IMR-90 (cell line): ENCODE results near the gene MRPL48. TPM values are rescaled to one million over a fixed set of nuclear protein-coding genes. Genes with fewer than 3 reads are reported as not detected.

ENCODE experiments used
- ATAC-seq: fragments of 200-7000 bp; cut with Tn5 transposase; 2 replicates; pipeline ENCODE4 v1.9.1; 2020; ENCODE audit warnings: low read depth, mild to moderate bottlenecking, moderate library complexity
- BruUV-seq: library from RNA; stranded (reverse); fragments of 400-500 nt; replicated peaks from 2 replicates; lab custom pipeline; 2021; lab: Mats Ljungman, UMichigan
- CTCF ChIA-PET: fragments of 300-600 bp; formaldehyde crosslinking; extraction: SDS; loops from one replicate; lab custom pipeline; 2021; ENCODE audit warnings: antibody characterized with exemption; lab: Yijun Ruan, JAX
- POLR2A ChIA-PET: fragments of 300-600 bp; sonication (Branson Sonifier 250); formaldehyde crosslinking; loops from one replicate; lab custom pipeline; 2022; ENCODE audit warnings: antibody characterized with exemption; ENCODE audit not compliant: unreplicated experiment; lab: Charles Lee
- DNase-seq: peaks from one replicate; pipeline ENCODE4 v3.0.0; 2013
- H2AFZ ChIP-seq: replicated peaks from 2 replicates; pipeline ENCODE3; 2013; ENCODE audit warnings: low read length, mild to moderate bottlenecking; ENCODE audit not compliant: poor library complexity
- H2AK5ac ChIP-seq: 2 replicates; pipeline ENCODE4 v1.6.1; 2013; ENCODE audit warnings: low read depth, low read length, inconsistent platforms
- H2AK9ac ChIP-seq: replicated peaks from 2 replicates; pipeline ENCODE3; 2013; ENCODE audit warnings: mild to moderate bottlenecking, low read depth, low read length, moderate library complexity; ENCODE audit not compliant: poor library complexity
- H2BK120ac ChIP-seq: 2 replicates; pipeline ENCODE4 v1.6.1; 2013; ENCODE audit warnings: low read depth, low read length, inconsistent platforms
- H2BK15ac ChIP-seq: 3 replicates; pipeline ENCODE4 v1.6.1; 2013; ENCODE audit warnings: low read depth, low read length, inconsistent platforms
- H2BK20ac ChIP-seq: 2 replicates; pipeline ENCODE4 v1.6.1; 2013; ENCODE audit warnings: low read depth, mild to moderate bottlenecking, inconsistent platforms, low read length, moderate library complexity
- H2BK5ac ChIP-seq: 2 replicates; pipeline ENCODE4 v1.6.1; 2013; ENCODE audit warnings: mild to moderate bottlenecking, low read depth, low read length, inconsistent platforms; ENCODE audit not compliant: poor library complexity, severe bottlenecking
- H3K14ac ChIP-seq: replicated peaks from 2 replicates; pipeline ENCODE4 v1.6.1; 2013; ENCODE audit warnings: low read depth, low read length, inconsistent platforms
- H3K18ac ChIP-seq: 2 replicates; pipeline ENCODE4 v1.6.1; 2013; ENCODE audit warnings: low read depth, low read length, control low read depth
- H3K23ac ChIP-seq: 2 replicates; pipeline ENCODE4 v1.6.1; 2013; ENCODE audit warnings: low read depth, low read length, inconsistent platforms
- H3K27ac ChIP-seq: 2 replicates; pipeline ENCODE4 v1.5.1; 2013; ENCODE audit warnings: mild to moderate bottlenecking, control low read depth, low read length; ENCODE audit not compliant: insufficient read depth
- H3K27me3 ChIP-seq: 2 replicates; pipeline ENCODE4 v1.6.1; 2013; ENCODE audit warnings: low read length; ENCODE audit not compliant: control insufficient read depth, insufficient read depth
- H3K36me3 ChIP-seq: 2 replicates; pipeline ENCODE4 v1.6.1; 2013; ENCODE audit warnings: low read length, mixed read lengths; ENCODE audit not compliant: control insufficient read depth, insufficient read depth
- H3K4ac ChIP-seq: 2 replicates; pipeline ENCODE4 v1.6.1; 2013; ENCODE audit warnings: low read depth, low read length, inconsistent platforms
- H3K4me1 ChIP-seq: 2 replicates; pipeline ENCODE4 v1.6.1; 2013; ENCODE audit warnings: low read length, mixed read lengths; ENCODE audit not compliant: control insufficient read depth, insufficient read depth
- H3K4me2 ChIP-seq: 2 replicates; pipeline ENCODE4 v1.6.1; 2013; ENCODE audit warnings: low read depth, mild to moderate bottlenecking, control low read depth, low read length, moderate library complexity
- H3K4me3 ChIP-seq: 2 replicates; pipeline ENCODE4 v1.5.1; 2013; ENCODE audit warnings: low read depth, mild to moderate bottlenecking, control low read depth, low read length, moderate library complexity; ENCODE audit not compliant: insufficient read depth
- H3K56ac ChIP-seq: 2 replicates; pipeline ENCODE4 v1.6.1; 2013; ENCODE audit warnings: low read length, inconsistent platforms; ENCODE audit not compliant: insufficient read depth; ENCODE audit errors: extremely low read depth
- H3K79me1 ChIP-seq, 2 experiments: 2 replicates each; pipeline ENCODE4 v1.6.1; 2013; ENCODE audit warnings: low read length in 2 of 2, inconsistent platforms in 1 of 2, low read depth in 1 of 2
- H3K9ac ChIP-seq: 2 replicates; pipeline ENCODE4 v1.6.1; 2013; ENCODE audit warnings: low read depth, low read length, control low read depth
- H3K9me1 ChIP-seq: 2 replicates; pipeline ENCODE4 v1.6.1; 2013; ENCODE audit warnings: low read length, inconsistent platforms; ENCODE audit not compliant: insufficient read depth
- H3K9me3 ChIP-seq: 2 replicates; pipeline ENCODE4 v1.6.1; 2013; ENCODE audit warnings: low read length; ENCODE audit not compliant: control insufficient read depth, insufficient read depth
- H4K20me1 ChIP-seq: 2 replicates; pipeline ENCODE4 v1.6.1; 2013; ENCODE audit warnings: low read length, inconsistent platforms; ENCODE audit not compliant: insufficient read depth
- H4K5ac ChIP-seq: 2 replicates; pipeline ENCODE4 v1.6.1; 2013; ENCODE audit warnings: mild to moderate bottlenecking, low read depth, low read length, control low read depth
- H4K8ac ChIP-seq, 2 experiments: 2 replicates each; pipeline ENCODE4 v1.6.1; 2013; ENCODE audit warnings: low read depth in 2 of 2, low read length in 2 of 2, control low read depth in 1 of 2, inconsistent platforms in 1 of 2
- H4K91ac ChIP-seq: 2 replicates; pipeline ENCODE4 v1.6.1; 2013; ENCODE audit warnings: low read depth, low read length, inconsistent platforms; ENCODE audit not compliant: insufficient read depth
- BHLHE40 ChIP-seq: fragments of 150-350 bp; IDR thresholded peaks from 2 replicates; pipeline ENCODE4 v1.6.1; 2016; ENCODE audit warnings: mild to moderate bottlenecking, low read depth, low read length
- CEBPB ChIP-seq: IDR thresholded peaks from 2 replicates; pipeline ENCODE4 v1.6.1; 2012; ENCODE audit warnings: low read depth, low read length, improper control_type of control experiment
- CHD1 ChIP-seq: IDR thresholded peaks from 2 replicates; pipeline ENCODE4 v1.6.1; 2012; ENCODE audit warnings: low read depth, low read length, improper control_type of control experiment
- CTCF ChIP-seq: conservative IDR thresholded peaks from 2 replicates; pipeline ENCODE4 v1.5.1; 2012; ENCODE audit warnings: mild to moderate bottlenecking, low read depth, low read length, improper control_type of control experiment
- ELK1 ChIP-seq: fragments of 150-350 bp; IDR thresholded peaks from 2 replicates; pipeline ENCODE4 v1.6.1; 2016; ENCODE audit warnings: low read depth, mild to moderate bottlenecking, low read length, moderate library complexity, borderline replicate concordance
- FOS ChIP-seq: fragments of 150-350 bp; IDR thresholded peaks from 2 replicates; pipeline ENCODE4 v1.6.1; 2016; ENCODE audit warnings: low read depth, low read length
- MAFK ChIP-seq: IDR thresholded peaks from 2 replicates; pipeline ENCODE4 v1.6.1; 2012; ENCODE audit warnings: low read depth, low read length, improper control_type of control experiment
- MAZ ChIP-seq: IDR thresholded peaks from 2 replicates; pipeline ENCODE4 v1.6.1; 2012; ENCODE audit warnings: low read depth, mild to moderate bottlenecking, low read length, improper control_type of control experiment, moderate library complexity, borderline replicate concordance
- MXI1 ChIP-seq: IDR thresholded peaks from 2 replicates; pipeline ENCODE4 v1.6.1; 2012; ENCODE audit warnings: low read depth, mild to moderate bottlenecking, low read length, moderate library complexity, borderline replicate concordance
- NFE2L2 ChIP-seq: fragments of 150-350 bp; IDR thresholded peaks from 2 replicates; pipeline ENCODE4 v1.6.1; 2016; ENCODE audit warnings: low read depth, mild to moderate bottlenecking, low read length
- POLR2A ChIP-seq: IDR thresholded peaks from 2 replicates; pipeline ENCODE4 v1.6.1; 2012; ENCODE audit warnings: mild to moderate bottlenecking, low read depth, low read length
- RAD21 ChIP-seq: IDR thresholded peaks from 2 replicates; pipeline ENCODE4 v1.6.1; 2012; ENCODE audit warnings: low read length, improper control_type of control experiment
- RCOR1 ChIP-seq: IDR thresholded peaks from 2 replicates; pipeline ENCODE4 v1.6.1; 2012; ENCODE audit warnings: mild to moderate bottlenecking, low read length, improper control_type of control experiment; ENCODE audit not compliant: insufficient replicate concordance
- RFX5 ChIP-seq: IDR thresholded peaks from 2 replicates; pipeline ENCODE4 v1.8.0; 2012; ENCODE audit warnings: low read depth, mild to moderate bottlenecking, low read length, moderate library complexity
- SMC3 ChIP-seq: fragments of 150-350 bp; IDR thresholded peaks from 2 replicates; pipeline ENCODE4 v1.6.1; 2016; ENCODE audit warnings: low read depth, mild to moderate bottlenecking, antibody characterized with exemption, low read length, moderate library complexity
- dilution Hi-C: fragments of 300-500 bp; cut with HindIII; formaldehyde crosslinking; loops from one replicate; pipeline ENCODE4 v1.14.3; 2018; ENCODE audit warnings: low sequenced_read_pairs; ENCODE audit not compliant: unreplicated experiment
- in situ Hi-C: fragments of 300-500 bp; cut with MboI; formaldehyde crosslinking; loops from 3 replicates; pipeline ENCODE4 v1.14.3; 2019; ENCODE audit warnings: low sequenced_read_pairs, inconsistent platforms, mixed read lengths
- intact Hi-C: fragments of 100-400 bp; cut with micrococcal nuclease; formaldehyde crosslinking; loops from 2 replicates; pipeline ENCODE4 v1.10.0; 2022
- polyA plus RNA-seq, 3 experiments: library from polyadenylated mRNA; depleted of rRNA; stranded (reverse); fragments of >200 nt; gene quantifications; 2 replicates each; pipeline ENCODE4 v1.2.3, GENCODE V29; 2012; ENCODE audit warnings: low replicate concordance in 1 of 3
- total RNA-seq: library from RNA; depleted of rRNA; stranded (reverse); fragments of >200 nt; gene quantifications from 2 replicates; pipeline ENCODE4 v1.2.3, GENCODE V29; 2012
- TF ChIP-seq, protein P1 (sequence below): fragments of 150-350 bp; IDR thresholded peaks from 2 replicates; pipeline ENCODE4 v1.6.1; 2017; ENCODE audit warnings: mild to moderate bottlenecking, antibody characterized with exemption, low read length, low read depth

The MRPL48 gene
- total and polyA plus RNA-seq, 2 of the 4 experiments (the other 2 are of a cell fraction): 24.0 to 29.4 TPM

- H3K27me3 ChIP-seq: no peaks in the 10 kb centered on the region
- H3K23ac ChIP-seq: no peak overlapping the region
- no peak overlapping the region for H3K4ac ChIP-seq
- H4K5ac ChIP-seq: no peak overlapping the region
- H2BK5ac ChIP-seq: no peak overlapping the region
- no peak overlapping the region for H3K18ac ChIP-seq
- CTCF ChIA-PET: no interaction called here
- H2AFZ ChIP-seq: no peak overlapping the region
- intact Hi-C loops: no loop called here
- no peak overlapping the region for H2BK120ac ChIP-seq
- peaks cover under 1% of the 10 kb centered on the region; the same call in 1 of the 2 replicates for H3K36me3 ChIP-seq
- no peak overlapping the region for H2AK9ac ChIP-seq
- no peak overlapping the region for H3K4me2 ChIP-seq
- no peak overlapping the region for H3K56ac ChIP-seq
- H3K4me1 ChIP-seq: no peaks in the 10 kb centered on the region
- dilution Hi-C loops: no loop called here
- no peaks in the 10 kb centered on the region for H4K20me1 ChIP-seq
- H3K27ac ChIP-seq: no peak overlapping the region
- peaks cover 3 to 40% of the 10 kb centered on the region in 2 experiments; a peak in 2 of 4 replicates for H3K79me1 ChIP-seq
- no peak overlapping the region for H4K91ac ChIP-seq
- no peak overlapping the region for H4K8ac ChIP-seq
- H2BK20ac ChIP-seq: no peak overlapping the region
- H3K9ac ChIP-seq: no peak overlapping the region
- no peaks in the 10 kb centered on the region for H3K9me3 ChIP-seq
- no peak overlapping the region for H2BK15ac ChIP-seq
- no peak overlapping the region for H3K4me3 ChIP-seq
- DNase-seq (no peak), ATAC-seq (no peak)
- in situ Hi-C loops: no loop called here
- POLR2A ChIA-PET: no interaction called here
- H2AK5ac ChIP-seq: no peak overlapping the region
- no peaks in the 10 kb centered on the region for H3K9me1 ChIP-seq
- TF ChIP-seq CTCF (no peak), NFE2L2 (no peak), POLR2A (no peak), MXI1 (no peak), MAZ (no peak), SMC3 (no peak), CHD1 (no peak), ELK1 (no peak), CEBPB (no peak), RCOR1 (no peak), FOS (no peak), RAD21 (no peak), RFX5 (no peak), BHLHE40 (no peak), MAFK (no peak)
- TF ChIP-seq, protein P1, sequence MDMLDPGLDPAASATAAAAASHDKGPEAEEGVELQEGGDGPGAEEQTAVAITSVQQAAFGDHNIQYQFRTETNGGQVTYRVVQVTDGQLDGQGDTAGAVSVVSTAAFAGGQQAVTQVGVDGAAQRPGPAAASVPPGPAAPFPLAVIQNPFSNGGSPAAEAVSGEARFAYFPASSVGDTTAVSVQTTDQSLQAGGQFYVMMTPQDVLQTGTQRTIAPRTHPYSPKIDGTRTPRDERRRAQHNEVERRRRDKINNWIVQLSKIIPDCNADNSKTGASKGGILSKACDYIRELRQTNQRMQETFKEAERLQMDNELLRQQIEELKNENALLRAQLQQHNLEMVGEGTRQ: no peak
- BruUV-seq: no TSS peak
- no peak overlapping the region for H3K14ac ChIP-seq
Observed at GRCh38 chr11:73792584-73792983, 4.9 kb downstream of the MRPL48 start.
